ENCODE results near the gene MED26.

Gene MED26

DNA sequence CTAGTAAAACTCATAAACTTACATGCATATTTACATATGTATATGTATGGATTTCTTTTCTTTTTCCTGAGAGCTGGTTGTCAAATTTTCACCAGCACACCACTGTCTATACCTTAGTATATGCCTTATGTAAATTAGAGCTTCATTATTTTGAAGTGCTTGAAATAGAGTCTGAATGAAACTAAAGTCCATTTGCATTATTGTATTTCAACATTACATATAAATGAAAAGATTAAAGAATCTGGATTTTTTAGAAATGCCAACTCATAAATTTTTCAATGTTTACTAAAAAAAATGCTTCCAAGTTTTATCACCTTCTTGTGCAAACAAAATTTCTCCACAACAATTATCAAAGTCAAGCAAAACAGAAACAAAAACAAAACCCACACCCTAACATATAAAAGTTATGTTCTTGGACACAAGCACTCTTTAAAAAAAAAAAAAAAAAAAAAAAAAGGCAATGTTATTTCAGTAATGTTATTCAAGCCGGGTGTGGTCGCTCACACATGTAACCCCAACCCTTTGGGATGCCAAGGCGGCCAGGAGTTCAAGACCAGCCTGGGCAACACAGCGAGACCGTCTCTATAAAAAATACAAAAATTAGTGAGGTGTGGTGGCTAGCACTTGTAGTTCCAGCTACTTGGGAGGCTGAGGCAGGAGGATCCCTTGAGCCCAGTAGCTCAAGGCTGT, 18.3 kb downstream of the MED26 start:
- no peak for DNase-seq

GRCh38 chr19:16608290-16608739, 19.7 kb downstream of the MED26 start:
- no peak for DNase-seq

DNA sequence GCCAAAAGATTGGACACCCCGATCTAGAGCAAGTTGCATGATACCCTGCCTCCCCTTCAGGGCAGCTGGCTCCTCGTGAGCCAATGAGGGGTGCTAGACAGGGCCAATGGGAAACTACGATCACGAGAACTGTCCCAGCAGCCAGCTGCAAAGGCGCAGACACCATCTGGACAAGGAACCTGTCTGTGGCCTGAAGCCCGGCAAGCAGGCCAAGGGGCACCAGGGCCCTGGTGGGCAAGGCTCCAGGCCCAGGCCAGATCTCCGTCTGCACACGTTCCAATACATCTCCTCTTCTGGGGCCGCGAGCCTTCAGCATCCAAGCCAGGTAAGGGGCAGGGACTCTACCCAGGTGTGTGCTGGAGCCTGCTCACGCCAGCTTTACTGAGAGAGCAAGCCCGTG, 20.2 kb downstream of the MED26 start:
- peak; percentile 46 to 78 for DNase-seq

DNA sequence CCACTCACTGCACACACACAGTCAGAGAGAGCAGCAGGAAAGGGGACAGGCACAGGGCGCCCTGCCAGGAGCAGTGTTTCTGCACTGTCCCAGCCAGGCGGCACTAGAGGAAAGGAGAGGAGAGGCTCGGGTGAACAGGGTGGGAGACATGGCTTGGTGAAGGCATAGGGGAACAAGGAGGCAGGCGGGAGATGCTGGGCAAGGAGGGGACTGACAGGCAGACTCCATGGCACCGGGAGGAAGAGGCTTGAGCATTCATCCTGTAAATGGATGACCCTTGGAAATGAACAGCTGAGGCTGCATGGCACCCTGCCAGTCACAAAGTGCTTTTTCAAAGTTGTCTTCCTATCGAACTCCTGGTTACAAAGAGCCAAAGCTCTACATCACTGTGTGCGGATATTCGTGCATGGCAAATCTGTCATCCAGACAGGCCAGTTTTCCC, 22.4 kb downstream of the MED26 start:
- DNase-seq = no peak

- DNase-seq = no peak
Observed at GRCh38 chr19:16605115-16605514, 22.9 kb downstream of the MED26 start.

DNA sequence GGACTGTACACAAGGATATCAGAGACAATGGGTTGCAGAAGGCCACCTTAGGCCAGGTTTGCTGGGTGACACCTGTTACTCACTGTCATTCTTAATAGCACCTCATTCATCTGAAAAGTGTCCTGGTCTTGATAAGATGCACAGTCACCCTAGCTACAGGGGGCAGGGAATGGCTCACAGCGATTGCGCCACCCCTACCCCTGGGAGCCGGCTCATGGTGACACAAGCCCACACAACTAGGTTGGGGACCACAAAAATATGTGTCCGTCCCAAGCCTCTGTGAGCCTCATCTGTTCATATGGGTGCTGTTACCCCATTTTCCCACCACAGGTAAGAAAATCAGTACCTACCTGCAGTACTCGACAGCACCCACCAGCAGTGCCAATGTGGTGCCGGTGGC, 23.4 kb downstream of the MED26 start:
- no peak for DNase-seq

DNA sequence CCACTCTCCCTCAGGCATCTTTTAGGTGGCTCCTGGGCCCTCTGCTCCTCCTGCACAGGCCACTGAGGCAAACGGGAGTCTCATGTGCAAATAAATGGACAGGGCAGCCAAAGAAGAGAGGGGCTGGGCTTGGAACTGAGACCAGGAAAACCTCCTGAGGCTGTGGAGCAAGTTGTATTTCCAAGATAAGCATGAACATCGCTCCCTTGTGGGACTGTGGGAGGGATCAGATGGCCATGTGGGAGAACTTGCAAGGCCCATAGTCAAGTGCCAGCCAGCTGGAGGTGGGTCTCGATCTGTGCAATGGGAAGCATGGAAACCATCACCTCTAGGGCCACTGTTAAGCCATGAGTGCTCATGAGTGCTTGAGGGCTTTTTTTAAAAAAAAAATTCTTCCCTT, 24.9 kb downstream of the MED26 start:
- DNase-seq = no peak

DNA sequence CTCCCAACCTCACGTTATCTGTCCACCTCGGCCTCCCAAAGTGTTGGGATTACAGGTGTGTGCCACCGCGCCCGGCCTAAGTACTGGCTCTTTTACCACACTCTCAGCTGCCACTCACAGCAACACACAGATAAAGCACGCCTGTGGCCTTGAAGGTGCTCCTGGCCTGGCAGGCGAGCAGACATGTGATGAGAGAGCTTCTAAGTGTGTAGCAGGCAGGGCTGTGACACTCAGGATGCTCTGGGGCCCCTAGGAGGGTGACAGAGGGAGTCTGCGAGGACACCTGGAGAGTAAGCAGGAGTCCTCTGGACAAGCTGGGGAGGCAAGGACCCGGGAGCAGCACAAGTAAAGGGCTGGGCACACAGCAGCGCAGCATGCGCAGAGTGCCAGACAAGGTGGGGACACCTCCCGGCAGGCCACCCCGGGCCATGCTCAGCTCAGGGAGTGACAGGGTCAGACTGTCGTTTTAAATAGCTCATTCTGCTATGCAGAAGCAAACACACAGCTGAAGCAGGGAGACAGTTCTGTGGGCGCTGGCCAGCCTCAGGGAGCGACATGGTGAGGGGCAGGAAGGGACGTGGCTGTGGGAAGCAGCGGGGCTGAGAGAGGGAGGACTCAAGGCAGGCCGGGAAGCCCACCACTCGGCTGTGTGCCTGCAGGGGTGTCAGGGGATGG, 26.5 kb downstream of the MED26 start:
- DNase-seq = no peak

GRCh38 chr19:16600824-16601223, 27.2 kb downstream of the MED26 start:
- DNase-seq = no peak

DNA sequence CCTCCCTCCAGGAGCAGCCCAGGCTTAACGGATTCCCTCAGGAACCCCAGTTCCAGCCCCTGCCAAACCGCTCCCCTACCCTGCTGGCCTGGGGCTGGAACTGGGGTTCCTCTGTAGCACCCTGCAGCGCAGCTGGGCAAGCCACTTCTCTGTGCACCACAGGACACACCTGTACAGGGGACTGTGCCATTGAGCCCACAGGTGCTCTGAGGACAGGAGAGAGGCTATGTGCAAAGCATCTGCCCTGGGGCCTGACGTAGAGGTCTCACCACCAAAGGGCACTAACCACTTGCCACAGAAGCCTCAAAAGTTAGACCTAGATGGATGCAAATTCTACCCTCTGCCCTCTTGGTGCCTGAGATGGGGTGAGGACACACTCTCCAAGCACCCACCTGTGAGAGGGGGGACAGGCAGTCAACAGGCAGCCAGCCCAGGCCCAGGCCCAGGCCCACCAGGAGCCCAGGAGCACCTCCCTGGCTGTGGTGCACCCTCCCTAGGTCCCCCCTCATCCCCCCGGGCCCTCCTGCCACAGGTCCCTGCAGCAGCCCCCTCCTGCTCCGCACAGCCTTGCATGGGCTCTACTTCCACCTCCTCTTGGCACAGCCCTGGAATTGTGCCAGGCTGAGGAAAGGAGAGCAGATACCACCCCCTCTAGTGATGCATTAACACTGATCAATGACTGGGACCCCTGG, 28.2 kb downstream of the MED26 start:
- no peak for DNase-seq

DNA sequence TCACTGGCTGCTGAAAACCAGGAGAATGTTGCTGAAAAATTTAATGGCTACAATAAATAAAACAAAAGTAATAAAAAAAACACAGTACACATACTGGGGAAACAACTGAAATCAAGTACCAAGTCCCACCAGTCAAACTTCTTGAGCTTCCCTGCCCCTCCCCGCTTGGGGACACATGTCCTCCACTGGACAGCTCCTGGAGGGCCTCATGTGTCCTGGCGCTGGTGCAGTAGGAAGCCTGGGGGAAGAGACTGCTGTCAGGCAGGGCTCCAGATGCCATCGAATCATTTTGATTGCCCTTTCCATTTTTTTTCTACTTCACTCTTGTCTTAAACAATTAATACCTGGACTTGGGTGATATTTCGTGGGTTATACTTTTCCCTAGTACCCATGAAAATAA, 29.2 kb downstream of the MED26 start:
- DNase-seq = no peak

DNA sequence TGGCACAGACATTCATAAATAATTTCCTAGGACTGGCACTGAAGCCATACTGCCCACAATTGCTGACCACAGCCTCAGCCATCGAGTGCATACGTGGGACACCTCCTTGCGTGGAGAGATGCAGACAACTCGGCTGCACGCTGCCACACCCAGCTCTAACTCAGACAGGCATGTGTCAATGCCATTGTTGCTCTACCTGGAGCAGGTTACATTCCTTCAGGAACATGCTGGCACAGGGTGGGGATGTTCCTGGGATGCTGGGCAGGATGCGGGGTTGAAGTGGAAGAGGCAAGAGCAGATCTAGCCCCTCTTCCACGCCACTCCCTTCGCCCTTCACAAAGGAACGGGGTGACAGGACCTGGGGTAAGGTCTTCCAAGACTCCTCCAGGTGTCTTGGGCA, 31.6 kb downstream of the MED26 start:
- DNase-seq = no peak

DNA sequence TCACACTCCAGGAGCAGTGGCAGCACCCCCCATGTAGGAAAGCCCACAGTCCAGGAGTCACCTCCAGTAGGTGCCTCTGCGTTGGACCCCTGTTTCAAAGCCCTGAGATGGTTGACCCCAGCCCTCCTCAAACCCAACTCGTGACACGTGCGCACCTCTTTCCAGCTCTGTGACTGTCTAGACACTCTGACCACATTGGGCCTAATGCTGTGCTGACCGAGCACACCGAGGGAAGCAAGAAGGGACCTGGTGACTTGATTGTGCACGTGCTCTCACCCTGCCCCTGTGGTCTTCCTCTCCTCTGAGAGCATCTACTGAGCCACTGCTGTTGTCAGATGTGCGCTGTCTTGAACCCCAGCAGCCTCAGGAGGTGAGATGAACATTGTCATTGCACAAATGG, 32.9 kb downstream of the MED26 start:
- no peak for DNase-seq

GRCh38 chr19:16594681-16595091, 33.3 kb downstream of the MED26 start:
- no peak for DNase-seq

DNA sequence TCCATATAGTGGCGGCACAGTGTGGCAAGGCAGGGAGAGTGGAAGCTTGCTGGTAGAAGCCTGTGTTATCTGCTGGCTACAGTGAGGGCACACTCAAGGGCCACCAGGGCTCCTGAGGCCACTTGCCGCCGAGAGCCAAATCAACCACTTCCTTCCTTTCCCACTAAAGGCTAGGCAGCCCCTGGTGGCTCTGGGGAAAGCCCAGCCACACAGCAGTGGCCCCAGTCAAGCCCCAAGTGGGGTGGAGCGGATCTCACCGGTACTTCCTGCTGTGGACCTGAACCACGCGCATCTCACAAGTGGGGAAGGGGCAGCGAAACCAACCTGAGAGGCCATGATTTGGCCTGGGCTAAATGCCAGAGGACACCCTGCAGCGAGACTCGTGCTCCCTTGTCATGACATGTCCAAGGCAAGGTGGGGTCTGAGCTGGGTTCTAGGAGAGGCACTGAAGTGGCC, 33.8 kb downstream of the MED26 start:
- no peak for DNase-seq

DNA sequence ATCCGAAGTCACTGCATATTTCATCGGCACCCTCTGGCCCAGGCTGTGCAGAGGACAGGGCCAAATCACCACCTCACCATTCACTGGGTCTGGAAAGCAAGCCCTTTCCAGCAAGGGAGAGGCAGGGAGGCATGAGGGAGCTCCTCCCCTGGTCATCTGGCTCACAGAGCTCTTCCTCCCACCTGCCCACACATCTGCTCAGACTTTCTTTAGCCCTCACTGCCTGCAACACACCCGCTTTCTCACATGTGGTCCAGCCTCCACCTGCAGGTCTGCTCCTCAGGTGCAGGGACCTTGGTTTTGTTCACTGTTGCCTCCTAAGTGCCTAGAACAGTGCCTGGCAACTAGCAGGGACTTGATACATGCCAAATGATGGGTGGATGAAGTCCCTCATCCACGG, 34.8 kb downstream of the MED26 start:
- DNase-seq = peak in 1 of 2 experiments; percentile 18

GRCh38 chr19:16591803-16592556, 36.0 kb downstream of the MED26 start:
- DNase-seq = no peak

DNA sequence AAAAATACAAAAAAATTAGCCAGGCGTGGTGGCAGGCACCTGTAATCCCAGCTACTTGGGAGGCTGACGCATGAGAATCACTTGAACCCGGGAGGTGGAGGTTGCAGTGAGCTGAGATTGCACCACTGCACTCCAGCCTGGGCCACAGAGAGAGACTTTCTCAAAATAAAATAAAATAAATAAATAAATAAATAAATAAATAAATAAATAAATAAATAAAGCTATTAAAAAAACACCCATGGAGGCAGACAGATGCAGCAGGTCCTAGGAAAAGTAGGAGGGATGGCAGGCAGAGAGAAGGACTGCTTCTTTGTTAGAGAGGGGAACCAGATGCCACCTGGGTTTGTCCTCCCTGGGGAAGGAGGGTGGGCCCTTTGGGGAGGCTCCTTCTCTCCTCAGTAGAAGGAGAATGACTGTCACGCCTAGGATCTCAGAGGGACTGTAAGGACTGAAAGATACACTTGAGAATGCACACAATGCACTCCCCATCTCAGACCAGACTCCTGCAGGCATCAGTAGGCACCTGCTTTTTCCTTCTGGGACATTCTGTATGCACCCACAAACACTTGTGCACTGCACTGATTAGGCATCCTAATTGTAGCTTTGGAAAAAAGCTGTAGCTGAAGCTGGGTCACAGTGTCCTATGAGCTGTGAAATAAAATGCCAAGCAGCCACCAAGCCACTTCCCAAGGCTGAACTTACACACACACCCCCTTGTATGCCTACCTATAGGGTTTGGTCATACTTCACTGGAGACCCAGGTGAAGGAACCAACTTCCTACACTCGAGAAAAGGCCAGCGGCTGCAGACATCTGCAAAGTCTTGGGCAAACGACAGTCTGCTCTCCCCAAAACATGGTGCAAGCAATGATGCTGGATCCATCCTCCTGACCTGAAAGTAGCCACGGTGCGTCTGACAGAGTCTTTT, 36.9 kb downstream of the MED26 start:
- peak in 1 of 2 experiments; percentile 51 for DNase-seq

DNA sequence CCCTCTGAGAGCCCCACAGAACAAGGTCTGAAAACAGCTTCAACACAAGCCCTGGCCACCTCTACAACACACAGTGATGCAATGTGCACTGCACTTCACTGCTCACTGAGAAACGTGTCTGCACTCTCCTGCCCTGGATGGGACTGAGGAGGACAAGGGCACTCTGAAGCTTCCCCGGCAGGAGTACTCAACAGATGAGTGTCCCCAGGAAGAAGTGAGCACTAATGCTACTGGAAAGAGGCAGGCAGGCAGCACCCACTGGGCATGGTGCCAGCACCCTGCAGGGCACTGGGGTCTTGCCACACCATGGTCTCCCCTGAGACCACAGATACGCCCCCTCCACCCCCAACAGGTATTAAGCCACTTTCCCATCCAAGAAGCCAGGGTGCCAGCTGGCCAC, 38.1 kb downstream of the MED26 start:
- peak; percentile 34 to 67 for DNase-seq

DNA sequence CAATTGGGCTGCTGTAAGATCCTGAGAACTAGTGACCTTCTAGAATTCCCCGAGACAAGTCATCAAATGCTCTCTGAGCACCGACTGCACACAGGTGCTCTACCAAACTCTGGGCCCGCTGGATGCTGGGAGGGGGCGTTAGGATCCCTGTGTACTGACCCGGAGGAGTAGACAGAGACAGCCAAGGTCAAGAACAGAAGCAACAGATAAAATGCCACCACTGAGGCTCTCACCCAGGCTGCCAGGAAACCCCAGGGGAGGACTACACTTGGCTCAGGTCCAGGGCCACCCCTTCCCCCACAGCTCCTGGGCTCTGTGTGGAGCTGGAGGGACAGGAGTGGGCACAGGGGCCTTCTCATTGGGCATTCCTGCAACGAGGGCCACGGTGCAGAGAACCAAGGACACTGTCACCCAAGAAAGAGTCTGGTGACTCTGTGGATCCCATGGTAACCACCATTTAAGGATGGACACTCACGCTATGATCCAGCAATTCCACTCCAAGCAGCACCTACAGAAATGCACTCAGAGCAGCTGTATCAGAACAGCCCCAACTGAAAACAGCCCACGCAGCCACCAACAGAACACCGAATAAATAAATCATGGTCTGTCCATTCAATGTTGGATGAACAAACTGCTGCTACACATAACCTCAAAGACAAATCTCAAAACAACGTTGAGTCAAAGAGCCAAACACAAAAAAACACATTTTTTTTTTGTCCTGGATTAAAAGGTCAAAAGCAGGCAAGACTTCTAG, 39.0 kb downstream of the MED26 start:
- no peak for DNase-seq

Measured in NCI-H524 (cell line).